Activated CD8-positive, alpha-beta memory T cell treated with anti-CD3 and anti-CD28 coated beads, Interleukin-2, amount 10 ng/mL, durations not matched to agents 7 days and 5 days (primary cell): Measurements from ENCODE around the gene GNPTG. TPM values are rescaled to one million over a fixed set of nuclear protein-coding genes. Genes with fewer than 3 reads are reported as not detected.
A peak's percentile ranks its signal among the peaks of the same experiment; 100 is the strongest.

ENCODE experiments used
- ATAC-seq: fragments of 150-1000 bp; cut with Tn5 transposase; one replicate; pipeline ENCODE4 v1.10.0; 2021; ENCODE audit warnings: moderate library complexity
- CTCF ChIA-PET: fragments of 350-600 bp; sonication (Branson Sonifier 250); formaldehyde crosslinking; loops from one replicate; lab custom pipeline; 2021; ENCODE audit warnings: antibody characterized with exemption; lab: Charles Lee
- DNase-seq: peaks from one replicate; pipeline ENCODE4 v3.0.0-alpha.2; 2020
- H3K27ac Mint-ChIP-seq: one replicate; pipeline ENCODE4 v1.8.0; 2021; ENCODE audit warnings: mild to moderate bottlenecking, mixed read lengths
- H3K27me3 Mint-ChIP-seq: one replicate; pipeline ENCODE4 v1.8.0; 2021; ENCODE audit warnings: mixed read lengths
- H3K36me3 Mint-ChIP-seq: one replicate; pipeline ENCODE4 v1.8.0; 2021; ENCODE audit warnings: mild to moderate bottlenecking, mixed read lengths
- H3K4me1 Mint-ChIP-seq: one replicate; pipeline ENCODE4 v1.8.0; 2021; ENCODE audit warnings: mixed read lengths
- H3K4me3 Mint-ChIP-seq: one replicate; pipeline ENCODE4 v1.8.0; 2021; ENCODE audit warnings: mild to moderate bottlenecking, moderate library complexity, mixed read lengths
- H3K9me3 Mint-ChIP-seq: one replicate; pipeline ENCODE4 v1.8.0; 2022; ENCODE audit warnings: low read depth, mixed read lengths
- total RNA-seq, 2 experiments: library from RNA; stranded (reverse); gene quantifications; one replicate each; pipeline ENCODE4 v1.2.3, GENCODE V29; 2021

Gene GNPTG
- total RNA-seq: 10 to 100 TPM; 29.3 to 33.0 TPM

GRCh38 chr16:1351582-1352362 is at the start of gene GNPTG, which contains the start of gene TSR3:
Gene GNPTG (plus strand): TSS chr16:1351931. CDS start chr16:1351966, 35 bp downstream.
Gene TSR3 (minus strand): TSS chr16:1351878. CDS start chr16:1351804, 74 bp downstream.
- Mint-ChIP-seq H3K27ac (peak within 1 kb of the TSS; percentile 76), H3K4me3 (peak within 1 kb of the TSS; percentile 83), H3K9me3 (no peaks in the 10 kb centered on the region), H3K4me1 (peaks cover 35% of the 10 kb centered on the region), H3K36me3 (peaks cover 2% of the 10 kb centered on the region), H3K27me3 (no peaks in the 10 kb centered on the region)
- ATAC-seq (peak; percentile 89), DNase-seq (peak; percentile 88)
- CTCF ChIA-PET: interaction anchor here (2.2 kb wide), 1 partner anchor 12 kb away, joined by 6 read pairs; no protein-coding TSS in a partner anchor

DNA sequence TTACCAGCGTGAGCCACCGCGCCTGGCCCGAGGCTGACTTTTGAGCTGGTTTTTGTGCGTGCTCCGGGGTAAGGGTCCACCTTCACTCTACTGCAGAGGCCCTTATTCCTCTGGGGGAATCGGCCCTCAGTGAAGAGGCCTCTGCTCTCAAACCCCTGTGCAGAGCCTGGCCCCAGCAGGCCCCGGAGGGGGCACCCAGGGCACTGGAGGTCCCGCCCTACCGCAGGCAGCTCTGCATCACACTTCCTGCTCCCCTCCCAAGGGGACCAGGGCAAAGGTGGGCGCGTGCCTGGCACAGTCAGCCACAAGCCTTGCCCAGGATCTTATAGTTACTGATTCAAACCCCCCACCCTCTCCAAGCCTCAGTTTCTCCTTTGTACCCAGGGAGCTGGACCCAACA is 45.9 kb upstream of the GNPTG start:
- CTCF ChIA-PET: interaction anchor here (1.1 to 1.4 kb wide), 2 partner anchors 9 to 401 kb away, joined by 4 to 6 read pairs; partner anchors contain the start of gene MAPK8IP3
- peaks cover 46% of the 10 kb centered on the region for H3K4me1 Mint-ChIP-seq
- H3K27me3 Mint-ChIP-seq: no peaks in the 10 kb centered on the region
- H3K27ac Mint-ChIP-seq: no peak overlapping the region
- H3K4me3 Mint-ChIP-seq: no peak overlapping the region
- no peaks in the 10 kb centered on the region for H3K9me3 Mint-ChIP-seq
- ATAC-seq (no peak), DNase-seq (no peak)
- H3K36me3 Mint-ChIP-seq: peaks cover 7% of the 10 kb centered on the region

DNA sequence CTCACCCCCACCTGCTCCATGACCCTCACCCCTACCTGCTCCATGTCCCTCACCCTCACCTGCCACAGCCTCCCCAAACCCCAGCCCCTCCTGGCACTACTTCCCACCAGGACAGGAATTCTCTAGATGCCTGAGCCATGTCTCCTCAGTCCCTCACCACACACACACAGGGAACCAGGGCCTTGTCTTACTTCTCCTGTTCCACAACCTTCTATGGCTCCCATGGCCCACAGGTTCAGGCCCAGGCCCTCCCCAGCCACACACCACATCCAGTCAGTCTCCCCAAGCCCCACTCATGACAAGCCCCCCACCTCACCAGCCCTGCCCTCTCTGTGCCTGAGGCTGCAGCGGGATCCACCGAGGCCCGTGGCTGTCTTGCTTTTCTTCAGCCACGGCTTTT is 45.4 kb upstream of the GNPTG start:
- Mint-ChIP-seq H3K4me3 (no peak overlapping the region), H3K27me3 (no peaks in the 10 kb centered on the region), H3K4me1 (peaks cover 51% of the 10 kb centered on the region), H3K36me3 (peaks cover 10% of the 10 kb centered on the region), H3K9me3 (no peaks in the 10 kb centered on the region), H3K27ac (peak overlapping the region; percentile 67)
- DNase-seq (no peak), ATAC-seq (no peak)
- CTCF ChIA-PET: interaction anchor here (1.4 kb wide), 1 partner anchor 400 kb away, joined by 6 read pairs; the partner anchor contains the start of gene MAPK8IP3

DNA sequence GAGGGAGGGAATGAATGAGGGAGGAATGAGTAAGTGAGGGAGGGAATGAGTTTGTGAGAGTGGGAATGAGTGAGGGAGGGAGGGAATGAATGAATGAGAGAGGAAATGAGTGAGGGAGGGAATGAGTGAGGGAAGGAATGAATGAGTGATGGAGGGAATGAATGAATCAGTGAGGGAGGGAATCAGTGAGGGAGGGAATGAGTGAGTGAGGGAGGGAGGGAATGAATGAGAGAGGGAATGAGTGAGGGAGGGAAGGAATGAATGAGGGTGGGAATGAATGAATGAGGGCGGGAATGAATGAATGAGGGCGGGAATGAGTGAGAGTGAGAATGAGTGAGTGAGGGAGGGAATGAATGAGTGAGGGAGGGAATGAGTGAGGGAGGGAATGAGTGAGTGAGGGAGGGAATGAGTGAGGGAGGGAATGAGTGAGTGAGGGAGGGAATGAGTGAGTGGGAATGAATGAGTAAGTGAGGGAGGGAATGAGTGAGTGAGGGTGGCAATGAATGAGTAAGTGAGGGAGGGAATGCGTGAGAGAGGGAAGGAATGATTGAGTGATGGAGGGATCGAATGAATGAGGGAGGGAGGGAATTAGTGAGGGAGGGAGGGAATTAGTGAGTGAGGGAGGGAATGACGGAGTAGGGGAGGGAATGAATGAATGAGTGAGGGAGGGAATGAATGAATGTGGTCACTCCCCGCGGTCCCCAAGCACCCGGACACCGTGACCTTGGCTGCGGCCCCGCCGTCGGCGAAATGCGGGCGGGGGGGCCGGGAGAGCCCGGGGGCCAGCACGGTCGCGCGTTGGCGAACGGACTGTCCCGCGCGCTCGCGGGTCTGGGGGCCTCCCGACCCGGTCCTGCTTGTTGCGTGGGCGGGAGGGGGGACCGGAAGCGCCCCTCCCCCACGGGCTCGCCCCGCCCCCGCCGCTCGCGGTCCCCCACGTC is 43.4 kb upstream of the GNPTG start:
- CTCF ChIA-PET: interaction anchor here (1.1 to 1.4 kb wide), 2 partner anchors 7 to 24 kb away, joined by 3 to 5 read pairs; no protein-coding TSS in a partner anchor
- peaks cover 55% of the 10 kb centered on the region for H3K4me1 Mint-ChIP-seq
- peaks cover 12% of the 10 kb centered on the region for H3K36me3 Mint-ChIP-seq
- H3K9me3 Mint-ChIP-seq: no peaks in the 10 kb centered on the region
- ATAC-seq (peak; percentile 0), DNase-seq (no peak)
- H3K4me3 Mint-ChIP-seq: peak overlapping the region; percentile 76
- H3K27me3 Mint-ChIP-seq: no peaks in the 10 kb centered on the region
- H3K27ac Mint-ChIP-seq: peak overlapping the region; percentile 83

GRCh38 chr16:1308977-1309885 is 42.5 kb upstream of the GNPTG start, which contains the start of gene UBE2I:
Gene UBE2I (plus strand): TSS chr16:1309636. CDS start chr16:1314031, 4,395 bp downstream.
- Mint-ChIP-seq H3K27ac (peak within 1 kb of the TSS; percentile 98), H3K36me3 (peaks cover 14% of the 10 kb centered on the region), H3K4me3 (peak within 1 kb of the TSS; percentile 97), H3K27me3 (no peaks in the 10 kb centered on the region), H3K9me3 (no peaks in the 10 kb centered on the region), H3K4me1 (peaks cover 48% of the 10 kb centered on the region)
- CTCF ChIA-PET: interaction anchor here (1.1 to 1.4 kb wide), 2 partner anchors 8 to 23 kb away, joined by 3 to 5 read pairs; no protein-coding TSS in a partner anchor
- peak; percentile 75 for ATAC-seq
- DNase-seq: peak; percentile 98

GRCh38 chr16:1309888-1310831 is 41.6 kb upstream of the GNPTG start:
- H3K27me3 Mint-ChIP-seq: no peaks in the 10 kb centered on the region
- no peaks in the 10 kb centered on the region for H3K9me3 Mint-ChIP-seq
- ATAC-seq (peak; percentile 41), DNase-seq (peak; percentile 72)
- CTCF ChIA-PET: interaction anchor here (1.1 to 1.4 kb wide), 3 partner anchors 9 to 54 kb away, joined by 3 to 5 read pairs (median 4); no protein-coding TSS in a partner anchor
- H3K4me3 Mint-ChIP-seq: peak overlapping the region; percentile 97
- peaks cover 18% of the 10 kb centered on the region for H3K36me3 Mint-ChIP-seq
- peaks cover 44% of the 10 kb centered on the region for H3K4me1 Mint-ChIP-seq
- H3K27ac Mint-ChIP-seq: peak overlapping the region; percentile 91

DNA sequence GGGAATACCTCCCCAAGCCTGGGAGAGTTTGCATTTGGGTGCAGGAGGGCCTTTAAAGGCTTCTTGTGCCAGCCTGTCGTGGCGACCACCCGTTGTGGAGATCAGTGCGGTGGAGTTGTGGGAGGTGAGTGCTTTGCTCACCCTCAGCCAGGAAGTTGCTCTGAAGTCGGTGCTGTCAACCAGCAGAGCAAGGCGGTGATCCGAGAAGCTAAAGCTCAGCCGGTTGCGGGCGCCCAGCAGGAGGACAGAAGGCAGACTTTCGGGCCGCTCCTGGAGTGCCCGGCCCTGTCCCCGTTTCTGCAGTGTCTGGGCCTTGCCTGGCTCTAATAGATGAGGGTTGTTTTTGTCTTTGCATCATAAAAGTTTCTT is 40.9 kb upstream of the GNPTG start:
- DNase-seq (peak; percentile 71), ATAC-seq (no peak)
- peaks cover 45% of the 10 kb centered on the region for H3K4me1 Mint-ChIP-seq
- peak overlapping the region; percentile 91 for H3K27ac Mint-ChIP-seq
- no peaks in the 10 kb centered on the region for H3K27me3 Mint-ChIP-seq
- peaks cover 22% of the 10 kb centered on the region for H3K36me3 Mint-ChIP-seq
- H3K9me3 Mint-ChIP-seq: no peaks in the 10 kb centered on the region
- CTCF ChIA-PET: interaction anchor here (1.1 kb wide), 2 partner anchors 10 to 53 kb away, joined by 3 to 4 read pairs; no protein-coding TSS in a partner anchor
- H3K4me3 Mint-ChIP-seq: peak overlapping the region; percentile 97

GRCh38 chr16:1311212-1311737 is 40.5 kb upstream of the GNPTG start:
- CTCF ChIA-PET: interaction anchor here (1.1 kb wide), 2 partner anchors 10 to 53 kb away, joined by 3 to 4 read pairs; no protein-coding TSS in a partner anchor
- peaks cover 27% of the 10 kb centered on the region for H3K36me3 Mint-ChIP-seq
- no peak for ATAC-seq
- no peaks in the 10 kb centered on the region for H3K27me3 Mint-ChIP-seq
- peak overlapping the region; percentile 97 for H3K4me3 Mint-ChIP-seq
- H3K9me3 Mint-ChIP-seq: no peaks in the 10 kb centered on the region
- H3K4me1 Mint-ChIP-seq: peaks cover 40% of the 10 kb centered on the region
- DNase-seq: no peak
- H3K27ac Mint-ChIP-seq: peak overlapping the region; percentile 91

DNA sequence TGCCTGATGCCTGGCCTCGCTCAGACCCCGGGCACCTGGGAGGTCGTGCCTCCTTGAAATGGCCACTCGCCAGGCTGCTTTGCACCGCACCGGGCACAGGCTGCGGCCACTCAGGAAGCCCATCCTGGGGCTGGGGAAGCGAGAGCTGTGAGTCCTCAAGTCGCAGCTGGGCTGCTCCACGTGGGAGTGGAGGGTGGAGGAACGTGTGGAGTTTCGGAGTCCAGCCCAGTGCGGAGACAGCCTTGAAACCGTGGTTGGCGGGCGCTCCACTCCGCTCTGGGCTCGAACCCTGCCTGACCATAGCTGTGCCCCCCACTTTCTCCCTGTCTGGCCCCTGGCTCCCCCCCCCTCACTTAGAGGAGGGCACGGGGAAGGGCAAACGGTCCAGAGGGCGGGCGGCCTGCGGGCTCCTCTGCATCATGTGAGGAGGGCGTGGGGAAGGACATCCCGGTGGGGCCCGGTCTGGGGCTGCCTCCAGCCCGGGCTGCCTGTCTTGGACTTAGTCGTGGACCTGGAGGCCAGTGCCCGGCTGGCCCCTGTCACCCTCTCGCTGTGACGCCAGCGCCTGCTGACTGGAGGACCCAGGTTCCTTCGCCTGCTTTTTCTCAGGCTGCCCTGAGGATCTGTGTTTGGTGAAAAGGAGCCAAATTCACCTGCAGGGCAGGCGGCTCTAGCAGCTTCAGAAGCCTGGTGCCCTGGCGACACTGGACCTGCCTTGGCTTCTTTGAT is 39.8 kb upstream of the GNPTG start:
- ATAC-seq (no peak), DNase-seq (no peak)
- peaks cover 39% of the 10 kb centered on the region for H3K4me1 Mint-ChIP-seq
- peaks cover 32% of the 10 kb centered on the region for H3K36me3 Mint-ChIP-seq
- CTCF ChIA-PET: no interaction called here
- H3K9me3 Mint-ChIP-seq: no peaks in the 10 kb centered on the region
- H3K4me3 Mint-ChIP-seq: peak overlapping the region; percentile 97
- no peaks in the 10 kb centered on the region for H3K27me3 Mint-ChIP-seq
- H3K27ac Mint-ChIP-seq: no peak overlapping the region

DNA sequence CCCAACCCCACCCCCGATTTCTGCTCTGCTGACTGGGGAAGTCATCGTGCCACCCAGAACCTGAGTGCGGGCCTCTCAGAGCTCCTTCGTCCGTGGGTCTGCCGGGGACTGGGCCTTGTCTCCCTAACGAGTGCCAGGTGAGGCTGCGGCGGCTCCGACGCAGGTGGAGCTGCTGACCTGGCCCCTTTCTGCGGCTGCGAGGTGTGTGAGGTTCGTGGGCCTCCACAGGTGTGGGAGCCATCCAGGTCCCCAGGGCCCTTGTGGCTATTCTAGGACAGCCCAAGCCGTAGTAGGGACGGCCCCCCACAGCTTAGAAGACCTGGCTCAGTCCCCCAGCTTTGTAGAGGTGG is 39.3 kb upstream of the GNPTG start:
- Mint-ChIP-seq H3K4me1 (peaks cover 39% of the 10 kb centered on the region), H3K4me3 (no peak overlapping the region), H3K9me3 (no peaks in the 10 kb centered on the region), H3K27me3 (no peaks in the 10 kb centered on the region), H3K27ac (no peak overlapping the region), H3K36me3 (peaks cover 36% of the 10 kb centered on the region)
- CTCF ChIA-PET: no interaction called here
- DNase-seq: no peak
- ATAC-seq: no peak

- DNase-seq (no peak), ATAC-seq (no peak)
- no peak overlapping the region for H3K27ac Mint-ChIP-seq
- H3K9me3 Mint-ChIP-seq: no peaks in the 10 kb centered on the region
- no peaks in the 10 kb centered on the region for H3K27me3 Mint-ChIP-seq
- peaks cover 41% of the 10 kb centered on the region for H3K36me3 Mint-ChIP-seq
- peaks cover 38% of the 10 kb centered on the region for H3K4me1 Mint-ChIP-seq
- H3K4me3 Mint-ChIP-seq: no peak overlapping the region
- CTCF ChIA-PET: no interaction called here
These were observed 38.8 kb upstream of the GNPTG start for GRCh38 chr16:1312903-1313302.
